Renal cortex interstitium (tissue), 11 donors: ENCODE results near the gene ERC2. TPM values are rescaled to one million over a fixed set of nuclear protein-coding genes. Genes with fewer than 3 reads are reported as not detected.
A peak's percentile ranks its signal among the peaks of the same experiment; 100 is the strongest.

ENCODE experiments used
- DNase-seq, 11 donors: peaks; one replicate each; pipeline ENCODE4 v3.0.0-alpha.2; 2013; ENCODE audit warnings: low read depth in 9 of 11, low spot score in 4 of 11; ENCODE audit errors: extremely low read depth in 1 of 11
- polyA plus RNA-seq, 3 donors: library from polyadenylated mRNA; unstranded; fragments of 120-200 nt; gene quantifications; one replicate each; pipeline ENCODE4 v1.2.1, GENCODE V29; 2013; ENCODE audit not compliant: insufficient read length in 3 of 3

The ERC2 gene
- polyA plus RNA-seq, 3 donors = 2.4 to 4.2 (median 3.3) TPM

GRCh38 chr3:56001537-56001936 lies 466.7 kb downstream of the ERC2 start:
- no peak for DNase-seq

GRCh38 chr3:55989366-55989765 lies 478.9 kb downstream of the ERC2 start:
- no peak for DNase-seq

- DNase-seq = no peak
Measured at GRCh38 chr3:55988905-55989304, 479.4 kb downstream of the ERC2 start.

GRCh38 chr3:55984626-55985025 lies 483.6 kb downstream of the ERC2 start:
- DNase-seq = no peak

GRCh38 chr3:55978953-55979352 lies 489.3 kb downstream of the ERC2 start:
- no peak for DNase-seq

- DNase-seq = no peak
Measured at GRCh38 chr3:55974421-55975165, 493.7 kb downstream of the ERC2 start.

GRCh38 chr3:55969634-55970033 lies 498.6 kb downstream of the ERC2 start:
- no peak for DNase-seq

- DNase-seq = no peak
Measured at GRCh38 chr3:55968331-55968730, 499.9 kb downstream of the ERC2 start.

GRCh38 chr3:55966566-55966965 lies 501.7 kb downstream of the ERC2 start:
- no peak for DNase-seq

GRCh38 chr3:55965776-55966175 lies 502.5 kb downstream of the ERC2 start:
- no peak for DNase-seq

- no peak for DNase-seq
Measured at GRCh38 chr3:55964491-55964985, 503.7 kb downstream of the ERC2 start.

GRCh38 chr3:55963601-55964000 lies 504.7 kb downstream of the ERC2 start:
- DNase-seq = no peak

- DNase-seq = no peak
Measured at GRCh38 chr3:55959471-55960080, 508.7 kb downstream of the ERC2 start.

- no peak for DNase-seq
Measured at GRCh38 chr3:55958605-55959004, 509.7 kb downstream of the ERC2 start.

- no peak for DNase-seq
Measured at GRCh38 chr3:55955891-55956477, 512.3 kb downstream of the ERC2 start.

GRCh38 chr3:55951388-55951787 lies 516.9 kb downstream of the ERC2 start:
- peak in 9 of 11 donors; percentile 18 to 73 (median 44) for DNase-seq

GRCh38 chr3:55947406-55947805 lies 520.9 kb downstream of the ERC2 start:
- DNase-seq = no peak

- no peak for DNase-seq
Measured at GRCh38 chr3:55946574-55947160, 521.6 kb downstream of the ERC2 start.

- DNase-seq = no peak
Measured at GRCh38 chr3:55942868-55943267, 525.4 kb downstream of the ERC2 start.

GRCh38 chr3:55939287-55939686 lies 529.0 kb downstream of the ERC2 start:
- no peak for DNase-seq
